Endometrium (tissue), 2 donors: Measurements from ENCODE around the gene CHAD.
"Not testable (repeated sequence)": the region's sequence is repeated elsewhere in the genome, so short reads cannot be mapped to it uniquely, and the experiment has no call there.

Source experiments
- FAIRE-seq: peaks from 2 replicates; lab custom pipeline; 2012; peaks lifted over from hg19 to GRCh38; lab: Jason Lieb, UNC
- donor health status: control.
- donor health status: control.

CHAD gene

DNA sequence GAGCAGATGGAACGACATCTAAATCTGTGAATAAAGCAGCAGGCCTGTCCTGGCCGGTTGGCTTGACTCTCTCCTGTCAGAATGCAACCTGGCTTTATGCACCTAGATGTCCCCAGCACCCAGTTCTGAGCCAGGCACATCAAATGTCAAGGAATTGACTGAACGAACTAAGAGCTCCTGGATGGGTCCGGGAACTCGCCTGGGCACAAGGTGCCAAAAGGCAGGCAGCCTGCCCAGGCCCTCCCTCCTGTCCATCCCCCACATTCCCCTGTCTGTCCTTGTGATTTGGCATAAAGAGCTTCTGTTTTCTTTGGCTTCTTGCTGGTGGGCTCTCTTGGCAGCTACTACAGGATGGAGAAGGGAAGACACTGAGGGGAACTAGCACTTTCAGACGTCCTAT lies 5.8 kb upstream of the CHAD start:
- no peak for FAIRE-seq

DNA sequence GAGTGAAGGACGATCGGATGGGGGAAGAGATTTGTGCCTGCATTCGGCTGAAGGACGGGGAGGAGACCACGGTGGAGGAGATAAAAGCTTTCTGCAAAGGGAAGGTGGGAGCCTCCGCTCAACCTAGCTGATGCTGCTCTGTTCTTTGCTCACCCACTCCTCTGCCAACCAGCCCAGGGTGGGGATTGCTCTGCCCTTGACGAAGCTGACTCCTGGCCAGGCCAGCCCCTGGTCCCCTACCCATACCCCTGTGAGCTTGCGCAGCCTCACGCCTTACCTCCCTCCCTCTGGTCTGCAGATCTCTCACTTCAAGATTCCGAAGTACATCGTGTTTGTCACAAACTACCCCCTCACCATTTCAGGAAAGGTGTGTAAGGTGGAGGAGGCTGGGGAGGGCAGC lies 5.2 kb upstream of the CHAD start:
- no peak for FAIRE-seq

DNA sequence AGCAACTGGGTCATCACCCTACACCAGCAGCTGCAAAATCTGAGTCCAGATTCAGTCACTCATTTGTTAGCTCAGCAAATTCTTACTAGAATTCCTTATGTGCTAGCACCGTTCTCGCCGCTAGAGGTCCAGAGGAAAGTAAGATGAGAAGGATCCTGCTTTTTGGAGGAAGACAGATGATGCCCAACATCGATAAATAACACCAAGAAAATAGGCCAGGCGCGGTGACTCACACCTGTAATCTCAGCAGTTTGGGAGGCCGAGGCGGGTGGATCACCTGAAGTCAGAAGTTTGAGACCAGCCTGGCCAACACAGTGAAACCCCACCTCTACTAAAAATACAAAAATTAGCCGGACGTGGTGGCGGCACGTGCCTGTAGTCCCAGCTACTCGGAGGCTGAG lies 4.1 kb upstream of the CHAD start:
- FAIRE-seq: not testable (repeated sequence)

- no peak for FAIRE-seq
These were observed 3.6 kb upstream of the CHAD start for GRCh38 chr17:50472286-50472685.

- no peak for FAIRE-seq
These were observed 2.6 kb upstream of the CHAD start for GRCh38 chr17:50471009-50471905.

DNA sequence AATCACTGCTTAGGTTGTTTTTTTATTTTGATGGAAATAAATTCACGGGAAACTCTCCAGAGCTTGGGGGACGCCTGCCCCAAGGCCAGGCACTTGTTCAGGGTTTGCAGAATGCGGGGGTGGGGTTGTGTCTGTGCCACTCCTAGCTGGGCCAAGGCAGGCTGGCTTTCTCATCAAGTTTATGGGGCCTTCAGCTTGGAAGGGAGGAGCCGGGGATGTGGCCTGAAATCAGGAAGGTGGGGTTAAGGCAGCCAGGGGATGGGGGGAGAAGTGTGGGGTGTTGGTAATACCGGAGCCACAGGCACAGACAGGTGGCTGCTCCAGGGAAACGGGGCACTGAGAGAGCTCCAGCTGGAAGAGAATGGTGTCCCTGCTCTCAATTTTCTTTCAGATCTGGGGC lies 1.7 kb upstream of the CHAD start:
- FAIRE-seq: no peak

GRCh38 chr17:50469671-50470305 lies 1.1 kb upstream of the CHAD start:
- no peak for FAIRE-seq

GRCh38 chr17:50469208-50469605 lies 527 bp upstream of the CHAD start:
- FAIRE-seq: no peak

DNA sequence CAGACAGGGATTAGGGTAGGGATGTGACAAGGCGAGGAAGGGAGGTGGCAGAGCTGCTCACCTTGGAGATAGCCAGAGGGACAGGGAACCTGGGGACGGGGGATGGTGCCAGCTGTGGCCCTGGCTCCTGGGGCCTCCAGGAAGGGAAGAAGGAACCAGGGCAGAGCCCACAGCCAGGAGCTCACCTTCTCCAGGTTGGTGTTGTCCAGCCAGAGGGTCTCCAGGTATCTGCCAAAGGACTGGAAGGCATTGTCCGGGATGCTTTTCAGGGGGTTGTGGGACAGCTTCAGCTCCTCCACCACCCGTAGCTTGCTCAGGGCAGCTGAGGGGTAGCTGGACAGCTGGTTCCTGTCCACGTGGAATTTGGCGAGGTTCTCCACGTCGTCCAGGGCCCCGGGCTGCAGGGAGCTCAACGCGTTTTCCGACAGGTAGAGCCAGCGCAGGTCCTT lies 801 bp downstream of the CHAD start:
- FAIRE-seq: no peak

GRCh38 chr17:50467114-50467854 lies 1.4 kb downstream of the CHAD start:
- FAIRE-seq: no peak

DNA sequence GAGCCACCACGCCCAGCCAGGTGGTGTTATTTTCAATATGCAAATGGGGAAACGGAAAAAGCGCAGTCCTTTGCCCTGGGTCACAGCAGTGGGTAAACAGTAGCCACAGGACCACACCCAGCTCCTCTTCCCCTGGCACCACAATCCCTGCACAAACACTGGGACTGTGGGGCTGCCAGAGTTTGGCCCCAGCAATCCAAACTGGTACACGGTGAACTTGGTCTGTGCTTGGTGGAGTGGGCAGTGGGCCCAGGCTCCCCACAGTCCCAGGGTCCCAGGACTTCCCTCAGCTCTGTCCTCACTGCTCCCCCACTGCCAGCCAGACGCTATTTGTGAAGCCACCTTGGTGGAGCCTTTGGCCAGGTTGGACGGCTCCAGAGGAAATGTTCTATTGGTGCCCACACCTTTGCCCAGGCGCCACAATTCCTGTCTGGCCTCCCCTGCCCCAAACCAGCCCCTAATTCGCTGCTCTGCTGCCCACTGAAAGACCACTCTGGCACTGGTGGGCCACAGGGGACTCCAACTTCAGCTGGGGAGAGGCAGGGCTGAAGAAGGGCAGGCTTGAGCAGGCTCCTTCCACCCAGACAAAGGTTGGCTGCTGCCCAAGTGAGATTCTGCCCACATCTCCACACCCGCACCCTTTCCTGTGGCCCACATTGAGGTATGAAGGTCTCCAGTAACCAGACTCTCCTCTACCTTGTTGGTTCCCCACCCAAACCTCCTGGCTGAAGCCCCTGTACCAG lies 2.1 kb downstream of the CHAD start:
- FAIRE-seq: no peak

DNA sequence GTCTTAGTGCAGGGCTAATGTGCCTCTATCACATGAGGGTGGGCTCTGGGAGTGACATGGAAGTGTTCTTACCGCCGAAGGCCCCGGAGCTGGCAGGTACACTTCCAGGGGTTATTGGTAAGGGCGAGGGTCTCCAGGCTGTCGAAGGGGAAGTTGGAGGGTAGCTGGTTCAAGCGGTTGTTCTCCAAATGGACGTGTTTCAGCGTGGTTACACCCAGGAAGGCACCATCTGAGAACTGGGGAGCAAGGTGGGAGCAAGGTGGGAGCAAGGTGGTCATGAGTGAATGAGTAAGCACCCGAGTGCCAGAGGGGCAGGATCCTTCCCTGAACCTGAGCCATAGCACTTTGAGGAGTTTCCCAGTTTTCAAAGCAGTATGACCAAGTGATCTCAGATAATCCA lies 3.0 kb downstream of the CHAD start:
- FAIRE-seq: no peak

- FAIRE-seq: no peak
These were observed 3.5 kb downstream of the CHAD start for GRCh38 chr17:50465171-50465570.

GRCh38 chr17:50464736-50465135 lies 3.9 kb downstream of the CHAD start:
- FAIRE-seq: no peak

DNA sequence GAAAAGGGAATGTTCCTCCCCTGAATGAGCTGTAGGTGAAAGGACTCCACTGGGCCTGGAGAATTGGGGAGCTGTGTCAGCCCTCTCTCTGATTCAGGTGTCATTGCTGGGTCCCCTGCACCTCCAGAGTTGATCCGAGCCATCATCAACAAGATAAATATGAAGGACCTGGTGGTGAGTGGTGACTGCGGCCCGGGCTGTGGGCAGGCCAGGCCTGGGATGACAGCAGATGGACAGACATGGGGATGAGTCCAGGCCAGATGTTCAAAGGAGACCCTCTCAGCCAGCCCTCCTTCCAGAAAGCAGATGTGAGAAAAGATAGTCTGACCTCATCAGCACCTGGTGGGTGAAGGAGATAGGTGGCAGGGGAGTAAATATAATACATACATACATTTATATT lies 4.6 kb downstream of the CHAD start:
- no peak for FAIRE-seq

DNA sequence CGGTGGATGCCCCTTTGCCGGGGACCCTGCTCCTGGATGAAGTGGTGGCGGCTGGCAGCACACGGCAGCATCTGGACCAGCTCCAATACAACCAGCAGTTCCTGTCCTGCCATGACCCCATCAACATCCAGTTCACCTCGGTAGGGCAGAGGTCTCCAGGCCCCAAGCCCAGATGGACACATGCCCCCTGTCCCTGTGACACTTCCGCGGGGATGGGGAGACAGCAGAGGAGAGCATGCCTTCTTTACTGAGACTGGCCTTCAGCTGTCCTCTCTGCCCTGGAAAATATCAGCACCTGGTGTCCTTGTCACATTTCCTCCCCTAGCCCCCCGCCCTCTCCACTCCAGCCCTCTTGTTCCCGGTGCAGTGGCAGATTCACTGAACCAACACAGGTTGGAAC lies 6.2 kb downstream of the CHAD start:
- no peak for FAIRE-seq

DNA sequence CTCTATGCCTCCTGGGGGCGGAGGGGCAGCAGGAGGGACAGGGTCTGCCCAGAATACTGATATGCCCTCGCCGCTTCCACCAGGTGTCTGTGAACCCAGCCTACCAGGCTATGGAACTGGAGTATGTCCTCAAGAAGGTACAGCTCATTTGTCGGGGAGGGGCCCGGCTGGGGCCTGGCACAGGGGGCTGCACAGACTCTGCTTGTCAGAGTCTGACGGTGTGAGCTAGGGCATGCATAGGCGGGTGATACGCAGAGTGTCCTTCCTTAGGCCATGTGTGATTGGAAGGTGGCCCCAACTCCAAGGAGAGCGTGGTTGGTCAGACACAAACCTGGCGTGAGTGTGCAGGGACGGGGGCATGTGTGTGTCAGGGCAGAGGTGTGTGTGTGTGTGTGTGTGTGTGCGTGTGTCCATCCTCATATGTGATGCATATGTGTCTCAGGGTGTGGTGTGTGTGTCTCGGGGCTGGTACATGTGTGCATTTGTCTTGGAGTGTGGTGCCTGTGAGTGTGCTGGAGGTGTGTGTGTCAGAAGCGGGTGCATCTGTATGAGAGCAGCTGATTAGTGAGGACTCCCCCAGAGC lies 7.0 kb downstream of the CHAD start:
- no peak for FAIRE-seq

GRCh38 chr17:50460831-50461526 lies 7.7 kb downstream of the CHAD start:
- FAIRE-seq: no peak

DNA sequence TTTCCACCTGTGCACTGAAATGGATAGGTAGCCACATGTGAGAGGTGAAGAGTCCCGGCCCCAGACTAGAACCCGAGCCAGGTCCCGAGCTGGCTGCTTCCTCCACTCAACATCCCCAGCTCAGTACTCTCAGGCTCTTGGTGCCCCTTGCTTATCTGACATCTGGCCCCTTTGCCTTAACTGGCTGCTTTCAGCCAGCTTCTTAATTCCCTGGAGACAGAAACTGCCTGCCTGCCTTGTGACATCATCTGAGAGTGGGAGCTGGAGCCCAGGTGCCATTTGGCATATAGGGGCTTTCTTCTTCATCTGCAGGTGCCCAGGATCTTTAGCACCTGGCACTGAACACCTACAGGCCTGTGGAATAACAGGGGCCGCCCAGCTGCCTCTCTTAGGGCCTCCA lies 8.9 kb downstream of the CHAD start:
- no peak for FAIRE-seq

- no peak for FAIRE-seq
These were observed 9.7 kb downstream of the CHAD start for GRCh38 chr17:50458701-50459676.
